RWPE2 (cell line): ENCODE results near the gene FEV.

Experiments
- ATAC-seq: fragments of 200-7000 bp; cut with Tn5 transposase; 3 replicates; pipeline ENCODE4 v1.9.1; 2021; ENCODE audit warnings: low read depth
- DNase-seq: peaks from one replicate; pipeline ENCODE4 v3.0.0-alpha.2; 2020; ENCODE audit warnings: low spot score
- H3K27ac ChIP-seq: fragments of 450-650 bp; 2 replicates; pipeline ENCODE4 v1.5.1; 2017; ENCODE audit warnings: mild to moderate bottlenecking; ENCODE audit not compliant: poor library complexity, severe bottlenecking
- H3K27me3 ChIP-seq: fragments of 250-450 bp; sonication (Bioruptor Pico); 2 replicates; pipeline ENCODE4 v1.5.1; 2021; ENCODE audit warnings: mild to moderate bottlenecking, moderate library complexity; ENCODE audit not compliant: insufficient read depth, poor library complexity, severe bottlenecking
- H3K36me3 ChIP-seq: fragments of 250-450 bp; sonication (Bioruptor Pico); 2 replicates; pipeline ENCODE4 v1.5.1; 2020; ENCODE audit warnings: low read depth, mild to moderate bottlenecking, moderate library complexity
- H3K4me1 ChIP-seq: fragments of 250-450 bp; sonication (Bioruptor Pico); 2 replicates; pipeline ENCODE4 v1.5.1; 2021; ENCODE audit warnings: mild to moderate bottlenecking, moderate library complexity; ENCODE audit not compliant: insufficient read depth, poor library complexity, severe bottlenecking
- H3K4me3 ChIP-seq: fragments of 250-450 bp; sonication (Bioruptor Pico); 2 replicates; pipeline ENCODE4 v1.5.1; 2021; ENCODE audit warnings: mild to moderate bottlenecking, moderate library complexity; ENCODE audit not compliant: severe bottlenecking
- H3K9me3 ChIP-seq: fragments of 250-450 bp; sonication (Bioruptor Pico); 2 replicates; pipeline ENCODE4 v1.5.1; 2021; ENCODE audit warnings: mild to moderate bottlenecking, moderate library complexity; ENCODE audit not compliant: severe bottlenecking
- TF ChIP-seq, protein P1 (sequence below): fragments of 450-650 bp; IDR thresholded peaks from one replicate; pipeline ENCODE4 v1.5.1; 2017; ENCODE audit warnings: mild to moderate bottlenecking, moderate library complexity; ENCODE audit not compliant: poor library complexity, severe bottlenecking

Gene FEV

DNA sequence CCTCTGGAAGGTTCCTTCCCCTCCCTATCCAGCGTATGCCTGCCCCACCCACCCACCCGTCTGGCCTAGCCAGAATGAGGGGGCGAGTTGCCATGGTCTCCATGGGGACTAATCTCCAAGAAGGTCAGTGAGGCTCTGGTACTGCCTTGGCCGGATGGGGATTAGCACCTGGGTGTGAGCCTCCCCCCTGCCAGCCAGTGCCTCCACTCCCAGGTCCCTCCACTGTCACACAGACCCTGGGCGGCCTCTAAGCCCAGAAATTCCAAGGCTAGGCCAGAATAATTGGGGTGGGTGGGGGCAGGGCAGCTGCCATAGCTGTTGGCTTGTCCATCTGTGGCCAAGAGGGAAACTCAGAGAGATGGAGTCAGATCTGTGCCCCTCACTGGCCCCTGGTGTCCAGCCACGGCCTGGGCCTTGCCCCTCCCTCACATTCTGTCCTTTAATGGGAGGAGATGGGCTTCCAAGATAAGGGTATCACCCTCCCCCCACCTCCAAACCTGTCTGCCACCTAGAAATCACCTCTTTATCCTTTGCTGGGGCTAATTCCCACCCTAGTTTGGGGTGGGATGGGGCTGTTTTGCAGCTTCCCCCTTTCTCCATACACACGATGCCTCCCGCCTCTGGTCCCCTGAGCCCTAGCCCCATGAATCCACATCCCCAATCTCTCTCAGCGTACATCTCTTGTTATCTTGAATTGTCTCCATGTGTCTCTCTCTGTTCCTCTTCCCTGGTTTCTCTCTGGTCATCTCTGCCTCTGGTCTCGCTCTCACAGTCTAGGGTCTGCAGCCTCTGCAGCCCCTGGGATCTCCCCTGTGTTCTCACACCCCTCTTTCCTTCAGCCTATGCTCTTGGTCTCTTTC, 14.3 kb upstream of the FEV start:
- ATAC-seq, result no peak
- peaks cover 51% of the 10 kb centered on the region for H3K27me3 ChIP-seq
- DNase-seq, result no peak

DNA sequence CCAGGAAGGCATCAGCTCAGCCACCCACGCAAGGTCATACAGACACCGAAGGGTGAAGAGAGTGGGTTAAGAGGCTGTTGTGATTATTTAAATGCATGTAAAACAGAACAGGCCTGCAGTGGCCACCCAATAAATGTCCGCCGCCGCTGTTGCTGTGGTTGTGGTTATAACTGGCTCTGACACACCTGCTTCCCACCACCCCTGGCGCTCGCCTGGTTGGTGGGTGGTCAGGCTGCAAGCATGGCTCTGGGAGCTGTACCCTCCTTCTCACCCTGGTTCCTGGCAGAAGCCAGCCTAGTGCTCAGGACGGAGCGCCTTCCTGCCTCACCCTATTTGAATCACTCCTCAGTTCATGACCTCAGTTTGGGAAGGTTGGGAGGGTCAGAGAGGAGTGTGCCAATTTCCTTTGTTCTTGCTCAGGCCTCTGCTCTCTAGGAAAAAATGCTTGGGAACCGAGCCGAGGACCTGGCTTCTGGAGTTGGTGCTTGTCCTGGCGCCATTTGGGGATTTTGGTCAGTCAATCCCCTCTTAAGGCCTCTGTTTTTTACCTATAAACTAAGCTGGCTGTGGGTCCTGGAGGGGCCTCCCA, 13.5 kb upstream of the FEV start:
- Histone ChIP-seq H3K27ac (no peak overlapping the region), H3K36me3 (no peaks in the 10 kb centered on the region), H3K9me3 (no peaks in the 10 kb centered on the region), H3K4me1 (no peaks in the 10 kb centered on the region), H3K27me3 (peaks cover 51% of the 10 kb centered on the region), H3K4me3 (no peak overlapping the region)
- ATAC-seq (no peak), DNase-seq (no peak)
- TF ChIP-seq, protein P1, sequence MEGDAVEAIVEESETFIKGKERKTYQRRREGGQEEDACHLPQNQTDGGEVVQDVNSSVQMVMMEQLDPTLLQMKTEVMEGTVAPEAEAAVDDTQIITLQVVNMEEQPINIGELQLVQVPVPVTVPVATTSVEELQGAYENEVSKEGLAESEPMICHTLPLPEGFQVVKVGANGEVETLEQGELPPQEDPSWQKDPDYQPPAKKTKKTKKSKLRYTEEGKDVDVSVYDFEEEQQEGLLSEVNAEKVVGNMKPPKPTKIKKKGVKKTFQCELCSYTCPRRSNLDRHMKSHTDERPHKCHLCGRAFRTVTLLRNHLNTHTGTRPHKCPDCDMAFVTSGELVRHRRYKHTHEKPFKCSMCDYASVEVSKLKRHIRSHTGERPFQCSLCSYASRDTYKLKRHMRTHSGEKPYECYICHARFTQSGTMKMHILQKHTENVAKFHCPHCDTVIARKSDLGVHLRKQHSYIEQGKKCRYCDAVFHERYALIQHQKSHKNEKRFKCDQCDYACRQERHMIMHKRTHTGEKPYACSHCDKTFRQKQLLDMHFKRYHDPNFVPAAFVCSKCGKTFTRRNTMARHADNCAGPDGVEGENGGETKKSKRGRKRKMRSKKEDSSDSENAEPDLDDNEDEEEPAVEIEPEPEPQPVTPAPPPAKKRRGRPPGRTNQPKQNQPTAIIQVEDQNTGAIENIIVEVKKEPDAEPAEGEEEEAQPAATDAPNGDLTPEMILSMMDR, result no peak

More for the DNA sequence above, 14.3 kb upstream of the FEV start:
- Histone ChIP-seq H3K36me3 (no peaks in the 10 kb centered on the region), H3K9me3 (no peaks in the 10 kb centered on the region), H3K4me1 (no peaks in the 10 kb centered on the region), H3K27ac (no peak overlapping the region), H3K4me3 (no peak overlapping the region)
- TF ChIP-seq, protein P1, result no peak

DNA sequence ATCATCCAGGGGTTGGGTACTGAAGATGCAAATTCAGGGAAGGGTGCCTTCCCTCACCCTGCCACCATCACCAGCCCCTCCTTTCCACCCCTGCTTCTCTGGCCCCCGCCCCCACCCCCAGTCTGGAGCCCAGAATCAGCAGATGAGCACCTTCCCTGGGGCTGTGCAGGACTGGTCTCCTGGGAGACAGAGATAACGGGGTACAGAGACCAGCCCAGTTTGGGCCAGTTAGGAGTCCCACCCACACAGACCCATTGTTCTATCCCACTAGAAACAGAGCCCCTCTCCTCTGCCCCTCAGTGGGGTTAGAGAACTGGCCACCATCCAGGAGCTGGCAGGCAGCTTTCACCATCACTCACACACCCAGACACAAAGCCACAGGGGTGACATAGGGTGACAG, 12.7 kb upstream of the FEV start:
- no peak for ATAC-seq
- Histone ChIP-seq H3K36me3 (no peaks in the 10 kb centered on the region), H3K9me3 (no peaks in the 10 kb centered on the region), H3K4me3 (no peak overlapping the region), H3K27me3 (peaks cover 51% of the 10 kb centered on the region), H3K27ac (no peak overlapping the region), H3K4me1 (no peaks in the 10 kb centered on the region)
- DNase-seq, result no peak
- TF ChIP-seq, protein P1, result no peak

DNA sequence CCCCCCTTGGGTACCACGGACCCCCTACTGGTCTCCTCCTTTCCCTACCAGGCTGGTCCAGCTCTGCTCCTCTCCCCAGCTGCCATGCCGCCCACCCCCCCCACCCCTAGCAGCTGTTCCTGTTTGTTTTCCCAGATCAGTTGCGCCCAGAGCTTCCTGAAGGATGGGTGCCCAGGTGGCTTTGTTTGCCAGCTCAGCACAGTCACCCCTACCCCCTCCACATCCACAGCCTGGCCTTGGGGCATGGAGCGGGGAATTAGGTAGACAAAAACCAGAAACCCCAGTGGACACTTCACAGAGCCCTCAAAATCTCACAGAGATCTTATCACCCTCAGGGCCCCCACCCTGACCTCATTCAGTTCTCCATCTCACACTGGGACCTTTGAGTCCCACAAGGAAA, 12.0 kb upstream of the FEV start:
- Histone ChIP-seq H3K27me3 (peaks cover 51% of the 10 kb centered on the region), H3K36me3 (no peaks in the 10 kb centered on the region), H3K27ac (no peak overlapping the region), H3K9me3 (no peaks in the 10 kb centered on the region), H3K4me3 (no peak overlapping the region), H3K4me1 (no peaks in the 10 kb centered on the region)
- DNase-seq, result no peak
- TF ChIP-seq, protein P1, result no peak
- ATAC-seq, result no peak
